ENCODE data around the gene HSPB6.
"Not testable (repeated sequence)": the region's sequence is repeated elsewhere in the genome, so short reads cannot be mapped to it uniquely, and the experiment has no call there.

HSPB6 gene

DNA sequence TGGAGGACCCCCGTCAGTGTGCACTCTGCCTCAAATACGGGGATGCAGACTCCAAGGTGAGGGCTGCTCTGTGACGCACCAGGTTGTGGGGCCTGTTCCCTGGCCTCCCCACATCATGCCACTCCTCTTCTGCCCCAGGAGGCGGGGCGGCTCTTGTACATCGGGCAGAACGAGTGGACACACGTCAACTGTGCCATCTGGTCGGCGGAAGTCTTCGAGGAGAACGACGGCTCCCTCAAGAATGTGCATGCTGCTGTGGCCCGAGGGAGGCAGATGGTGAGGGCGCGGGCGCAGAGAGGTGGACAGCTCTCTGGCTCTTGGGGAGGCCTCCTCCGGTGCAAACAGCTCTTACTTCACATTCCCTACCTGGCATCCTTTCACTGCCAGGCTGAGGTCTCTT, 27.8 kb downstream of the HSPB6 start:
- DNase-seq = no peak

DNA sequence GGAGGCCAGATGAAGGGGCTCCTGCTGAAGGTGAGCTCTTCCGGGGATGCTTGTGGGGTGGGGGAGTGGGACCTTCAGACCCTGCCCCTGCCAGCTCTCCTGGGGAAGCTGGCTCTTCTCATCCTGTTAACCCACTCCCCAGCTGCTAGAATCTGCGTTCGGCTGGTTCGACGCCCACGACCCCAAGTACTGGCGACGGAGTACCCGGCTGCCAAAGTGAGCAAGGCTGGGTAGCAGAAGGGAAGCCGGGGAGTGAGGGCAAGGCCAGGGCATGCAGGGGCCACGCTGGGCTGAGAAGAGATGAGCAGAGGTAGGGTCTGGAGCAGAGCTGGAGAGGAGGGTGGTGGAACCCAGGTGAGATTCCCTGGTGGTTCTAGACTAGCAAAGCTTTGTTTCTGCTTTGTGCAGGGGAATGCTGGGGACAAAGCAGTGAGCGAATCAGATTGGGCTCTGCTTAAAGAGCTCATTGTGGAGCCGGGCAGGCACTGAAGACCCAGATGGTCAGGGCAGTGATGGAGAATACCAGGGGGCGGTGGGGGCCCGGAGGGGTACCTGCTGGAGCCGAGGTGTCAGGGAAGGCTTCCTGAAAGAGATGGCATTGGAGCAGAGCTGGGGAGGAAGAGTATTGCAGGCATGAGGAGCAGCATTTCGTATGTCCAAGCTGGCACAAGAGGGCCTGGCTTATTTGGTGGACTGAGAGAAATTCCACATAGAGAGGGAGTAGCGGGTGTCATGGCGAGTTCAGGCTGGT, 28.7 kb downstream of the HSPB6 start:
- DNase-seq = no peak

DNA sequence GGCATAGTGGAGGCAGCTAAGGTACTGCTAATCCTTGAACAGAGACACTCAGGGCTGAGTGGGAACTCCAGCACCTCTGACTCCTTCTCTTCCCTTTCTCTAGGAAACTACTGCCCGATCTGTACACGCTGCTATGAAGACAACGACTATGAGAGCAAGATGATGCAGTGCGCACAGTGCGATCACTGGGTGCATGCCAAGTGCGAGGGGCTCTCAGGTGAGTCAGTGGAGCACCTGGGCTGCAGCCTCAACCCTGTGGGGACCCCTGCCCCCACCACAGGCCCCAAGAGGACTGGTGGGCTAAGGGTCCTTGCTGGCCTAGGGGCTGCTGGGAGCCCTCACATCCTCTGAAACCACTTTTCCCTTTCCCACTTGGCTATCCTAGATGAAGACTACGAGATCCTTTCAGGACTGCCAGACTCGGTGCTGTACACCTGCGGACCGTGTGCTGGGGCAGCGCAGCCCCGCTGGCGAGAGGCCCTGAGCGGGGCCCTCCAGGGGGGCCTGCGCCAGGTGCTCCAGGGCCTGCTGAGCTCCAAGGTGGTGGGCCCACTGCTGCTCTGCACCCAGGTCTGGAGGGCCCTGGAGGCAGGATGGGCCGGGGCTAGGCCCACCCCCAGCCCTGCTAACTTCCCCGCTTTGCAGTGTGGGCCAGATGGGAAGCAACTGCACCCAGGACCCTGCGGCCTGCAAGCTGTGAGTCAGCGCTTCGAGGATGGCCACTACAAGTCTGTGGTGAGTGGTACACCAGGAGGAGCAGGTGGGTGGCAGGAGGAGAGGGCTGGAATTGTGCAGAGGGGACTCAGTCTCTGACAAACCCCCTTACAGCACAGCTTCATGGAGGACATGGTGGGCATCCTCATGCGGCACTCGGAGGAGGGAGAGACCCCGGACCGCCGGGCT, 29.5 kb downstream of the HSPB6 start:
- no peak for DNase-seq

DNA sequence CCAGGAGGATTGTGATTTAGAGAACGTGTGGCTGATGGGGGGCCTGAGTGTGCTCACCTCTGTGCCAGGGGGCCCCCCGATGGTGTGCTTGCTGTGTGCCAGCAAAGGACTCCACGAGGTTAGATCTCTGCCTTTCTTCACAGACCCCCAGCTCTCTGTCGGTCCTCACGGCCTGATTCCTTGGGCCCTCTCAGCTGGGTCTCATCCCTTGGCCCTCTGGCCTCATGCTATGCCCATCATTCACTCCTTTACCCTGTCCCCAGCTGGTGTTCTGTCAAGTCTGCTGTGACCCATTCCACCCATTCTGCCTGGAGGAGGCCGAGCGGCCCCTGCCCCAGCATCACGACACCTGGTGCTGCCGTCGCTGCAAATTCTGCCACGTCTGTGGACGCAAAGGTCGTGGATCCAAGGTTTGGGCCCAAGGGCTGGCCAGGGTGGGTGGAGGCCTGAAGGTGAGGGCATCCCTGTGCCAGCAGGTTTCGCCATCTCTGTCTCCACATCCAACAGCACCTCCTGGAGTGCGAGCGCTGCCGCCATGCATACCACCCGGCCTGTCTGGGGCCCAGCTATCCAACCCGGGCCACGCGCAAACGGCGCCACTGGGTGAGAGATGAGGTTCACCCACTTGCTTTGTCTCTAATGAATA, 31.5 kb downstream of the HSPB6 start:
- DNase-seq = no peak

DNA sequence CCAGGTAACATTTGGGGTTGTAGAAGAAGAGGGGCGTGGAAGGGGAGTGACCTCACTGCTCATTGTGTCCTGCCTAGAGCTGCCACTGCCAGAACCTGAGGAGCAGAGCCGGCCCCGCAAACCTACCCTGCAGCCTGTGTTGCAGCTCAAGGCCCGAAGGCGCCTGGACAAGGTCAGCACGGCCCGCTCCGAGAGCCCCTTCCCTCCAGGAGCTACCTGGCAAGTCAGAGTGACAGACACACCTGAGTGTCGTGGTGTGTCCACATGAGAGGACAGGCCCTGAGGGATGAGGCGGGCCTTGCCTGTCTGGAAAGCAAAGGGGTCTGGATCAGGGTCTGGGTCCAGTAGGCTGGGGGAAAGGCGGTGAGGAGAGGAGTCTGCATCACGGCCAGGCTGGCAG, 32.3 kb downstream of the HSPB6 start:
- DNase-seq = no peak

DNA sequence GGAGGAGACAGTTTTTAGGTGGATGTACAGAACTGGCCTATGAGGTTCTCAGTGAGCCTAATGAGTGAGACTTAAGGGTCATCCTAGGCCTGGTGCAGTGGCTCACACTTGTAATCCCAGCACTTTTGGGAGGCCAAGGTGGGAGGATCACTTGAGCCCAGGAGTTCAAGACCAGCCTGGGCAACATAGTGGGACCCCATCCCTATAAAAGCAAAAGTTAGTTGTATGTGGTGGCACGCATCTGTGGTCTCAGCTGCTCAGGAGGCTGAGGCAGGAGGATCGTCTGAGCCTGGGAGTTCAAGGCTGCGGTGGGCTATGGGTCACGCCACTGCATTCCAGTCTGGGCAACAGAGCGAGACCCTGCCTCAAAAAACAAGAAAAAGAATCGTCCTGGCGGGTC, 32.7 kb downstream of the HSPB6 start:
- not testable (repeated sequence) for DNase-seq

DNA sequence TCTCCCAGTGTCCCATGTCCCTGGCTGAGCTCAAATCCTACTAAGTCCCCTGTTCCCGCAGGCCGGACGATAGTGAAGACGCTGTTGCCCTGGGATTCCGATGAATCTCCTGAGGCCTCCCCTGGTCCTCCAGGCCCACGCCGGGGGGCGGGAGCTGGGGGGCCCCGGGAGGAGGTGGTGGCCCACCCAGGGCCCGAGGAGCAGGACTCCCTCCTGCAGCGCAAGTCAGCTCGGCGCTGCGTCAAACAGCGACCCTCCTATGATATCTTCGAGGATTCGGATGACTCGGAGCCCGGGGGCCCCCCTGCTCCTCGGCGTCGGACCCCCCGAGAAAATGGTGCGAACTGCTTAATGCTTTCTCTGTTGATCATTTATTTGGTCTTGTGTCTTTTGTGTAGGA, 33.2 kb downstream of the HSPB6 start:
- DNase-seq = no peak

DNA sequence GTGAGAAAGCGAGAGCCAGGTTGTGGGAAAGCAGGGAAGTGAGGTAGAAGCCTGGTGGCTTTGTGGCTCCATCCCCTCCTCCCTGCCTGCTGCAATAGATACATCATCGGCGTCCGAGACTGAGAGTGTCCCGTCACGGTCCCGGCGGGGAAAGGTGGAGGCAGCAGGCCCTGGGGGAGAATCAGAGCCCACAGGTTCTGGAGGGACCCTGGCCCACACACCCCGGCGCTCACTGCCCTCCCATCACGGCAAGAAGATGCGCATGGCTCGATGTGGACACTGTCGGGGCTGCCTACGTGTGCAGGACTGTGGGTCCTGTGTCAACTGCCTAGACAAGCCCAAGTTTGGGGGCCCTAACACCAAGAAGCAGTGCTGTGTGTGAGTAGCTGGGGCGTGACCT, 33.9 kb downstream of the HSPB6 start:
- DNase-seq = no peak

DNA sequence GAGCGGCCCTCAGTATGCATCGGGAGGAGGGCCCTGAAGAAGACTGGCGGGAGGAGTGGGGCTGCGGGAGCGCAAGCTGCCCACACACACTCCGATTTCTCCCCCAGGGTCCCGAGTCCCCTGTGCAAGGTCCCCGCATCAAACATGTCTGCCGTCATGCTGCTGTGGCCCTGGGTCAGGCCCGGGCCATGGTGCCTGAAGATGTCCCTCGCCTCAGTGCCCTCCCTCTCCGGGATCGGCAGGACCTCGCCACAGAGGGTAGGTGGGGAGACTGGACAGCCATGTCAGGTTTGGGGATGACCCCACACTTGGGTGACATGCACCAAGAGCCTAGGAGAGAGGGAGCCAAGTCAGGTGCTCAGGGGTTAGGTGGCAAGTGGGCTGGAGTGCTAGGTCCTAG, 34.4 kb downstream of the HSPB6 start:
- DNase-seq = no peak

DNA sequence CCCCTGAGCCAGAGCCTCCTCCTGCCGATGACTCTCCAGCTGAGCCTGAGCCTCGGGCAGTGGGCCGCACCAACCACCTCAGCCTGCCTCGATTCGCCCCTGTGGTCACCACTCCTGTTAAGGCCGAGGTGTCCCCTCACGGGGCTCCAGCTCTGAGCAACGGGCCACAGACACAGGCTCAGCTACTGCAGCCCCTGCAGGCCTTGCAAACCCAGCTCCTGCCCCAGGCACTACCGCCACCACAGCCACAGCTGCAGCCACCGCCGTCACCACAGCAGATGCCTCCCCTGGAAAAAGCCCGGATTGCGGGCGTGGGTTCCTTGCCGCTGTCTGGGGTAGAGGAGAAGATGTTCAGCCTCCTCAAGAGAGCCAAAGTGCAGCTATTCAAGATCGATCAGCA, 35.5 kb downstream of the HSPB6 start:
- no peak for DNase-seq

DNA sequence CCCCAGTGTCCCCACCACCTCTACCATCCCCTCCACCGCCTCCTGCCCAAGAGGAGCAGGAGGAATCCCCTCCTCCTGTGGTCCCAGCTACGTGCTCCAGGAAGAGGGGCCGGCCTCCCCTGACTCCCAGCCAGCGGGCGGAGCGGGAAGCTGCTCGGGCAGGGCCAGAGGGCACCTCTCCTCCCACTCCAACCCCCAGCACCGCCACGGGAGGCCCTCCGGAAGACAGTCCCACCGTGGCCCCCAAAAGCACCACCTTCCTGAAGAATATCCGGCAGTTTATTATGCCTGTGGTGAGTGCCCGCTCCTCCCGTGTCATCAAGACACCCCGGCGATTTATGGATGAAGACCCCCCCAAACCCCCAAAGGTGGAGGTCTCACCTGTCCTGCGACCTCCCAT, 36.2 kb downstream of the HSPB6 start:
- no peak for DNase-seq

DNA sequence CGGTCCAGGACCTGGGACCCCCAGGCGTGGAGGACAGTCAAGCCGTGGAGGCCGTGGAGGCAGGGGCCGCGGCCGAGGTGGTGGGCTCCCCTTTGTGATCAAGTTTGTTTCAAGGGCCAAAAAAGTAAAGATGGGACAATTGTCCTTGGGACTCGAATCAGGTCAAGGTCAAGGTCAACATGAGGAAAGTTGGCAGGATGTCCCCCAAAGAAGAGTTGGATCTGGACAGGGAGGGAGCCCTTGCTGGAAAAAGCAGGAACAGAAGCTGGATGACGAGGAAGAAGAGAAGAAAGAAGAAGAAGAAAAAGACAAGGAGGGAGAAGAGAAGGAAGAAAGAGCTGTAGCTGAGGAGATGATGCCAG, 36.7 kb downstream of the HSPB6 start:
- DNase-seq = no peak

DNA sequence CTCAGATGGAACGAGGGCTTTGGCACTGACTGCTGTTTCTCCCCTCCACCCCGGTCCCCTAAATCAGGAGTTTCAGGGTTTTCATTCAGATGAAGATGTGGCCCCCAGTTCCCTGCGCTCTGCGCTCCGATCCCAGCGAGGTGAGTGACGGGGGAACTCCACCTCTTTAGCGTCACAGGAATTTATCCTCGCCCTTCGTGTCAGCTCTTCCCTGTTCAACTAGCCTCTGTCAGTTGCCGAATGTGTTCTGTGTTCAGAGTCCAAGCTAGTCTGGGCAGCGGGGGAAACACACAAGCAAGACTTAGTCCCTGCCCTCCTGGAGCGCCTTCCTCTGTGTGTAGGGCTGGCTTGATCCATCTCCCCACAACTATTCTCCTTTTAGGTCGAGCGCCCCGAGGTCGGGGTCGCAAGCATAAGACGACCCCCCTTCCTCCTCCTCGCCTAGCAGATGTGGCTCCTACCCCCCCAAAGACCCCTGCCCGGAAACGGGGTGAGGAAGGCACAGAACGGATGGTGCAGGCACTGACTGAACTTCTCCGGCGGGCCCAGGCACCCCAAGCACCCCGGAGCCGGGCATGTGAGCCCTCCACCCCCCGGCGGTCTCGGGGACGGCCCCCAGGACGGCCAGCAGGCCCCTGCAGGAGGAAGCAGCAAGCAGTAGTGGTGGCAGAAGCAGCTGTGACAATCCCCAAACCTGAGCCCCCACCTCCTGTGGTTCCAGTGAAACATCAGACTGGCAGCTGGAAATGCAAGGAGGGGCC, 37.2 kb downstream of the HSPB6 start:
- no peak for DNase-seq

DNA sequence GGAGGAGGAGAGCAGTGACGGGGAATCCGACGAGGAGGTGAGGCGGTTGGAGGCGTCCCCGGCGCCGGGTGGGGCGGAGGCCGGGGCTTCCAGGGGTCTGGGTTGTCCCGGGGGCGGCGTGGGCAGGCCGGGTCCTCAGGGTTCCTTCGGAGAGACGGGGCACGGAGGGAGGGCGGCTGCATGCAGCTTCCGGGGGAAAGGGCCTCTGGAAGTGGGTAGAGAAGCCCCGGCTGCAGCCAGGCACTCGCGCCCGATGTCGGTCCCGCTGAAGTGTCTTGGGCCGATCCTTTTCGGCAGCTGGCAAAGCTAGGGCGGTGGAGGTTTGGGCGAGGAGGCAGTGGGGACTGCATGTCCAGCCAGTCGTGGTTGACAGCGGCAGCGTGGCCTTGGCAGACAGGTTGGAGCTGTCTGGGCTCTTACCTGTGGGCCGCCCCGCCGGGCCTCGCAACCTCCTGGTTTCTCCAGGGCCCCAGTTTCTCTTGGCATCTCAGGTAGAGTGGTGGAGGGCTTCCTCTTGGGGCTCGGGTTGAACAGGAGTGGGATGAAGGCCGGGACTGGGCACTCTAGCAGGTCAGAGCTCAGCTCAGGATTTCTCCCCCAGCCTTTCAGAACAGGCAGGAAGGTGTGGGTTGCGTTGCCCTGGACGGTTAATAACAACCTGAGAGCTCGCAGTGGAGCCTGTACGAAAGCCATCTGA, 38.3 kb downstream of the HSPB6 start:
- peak; percentile 46 for DNase-seq

DNA sequence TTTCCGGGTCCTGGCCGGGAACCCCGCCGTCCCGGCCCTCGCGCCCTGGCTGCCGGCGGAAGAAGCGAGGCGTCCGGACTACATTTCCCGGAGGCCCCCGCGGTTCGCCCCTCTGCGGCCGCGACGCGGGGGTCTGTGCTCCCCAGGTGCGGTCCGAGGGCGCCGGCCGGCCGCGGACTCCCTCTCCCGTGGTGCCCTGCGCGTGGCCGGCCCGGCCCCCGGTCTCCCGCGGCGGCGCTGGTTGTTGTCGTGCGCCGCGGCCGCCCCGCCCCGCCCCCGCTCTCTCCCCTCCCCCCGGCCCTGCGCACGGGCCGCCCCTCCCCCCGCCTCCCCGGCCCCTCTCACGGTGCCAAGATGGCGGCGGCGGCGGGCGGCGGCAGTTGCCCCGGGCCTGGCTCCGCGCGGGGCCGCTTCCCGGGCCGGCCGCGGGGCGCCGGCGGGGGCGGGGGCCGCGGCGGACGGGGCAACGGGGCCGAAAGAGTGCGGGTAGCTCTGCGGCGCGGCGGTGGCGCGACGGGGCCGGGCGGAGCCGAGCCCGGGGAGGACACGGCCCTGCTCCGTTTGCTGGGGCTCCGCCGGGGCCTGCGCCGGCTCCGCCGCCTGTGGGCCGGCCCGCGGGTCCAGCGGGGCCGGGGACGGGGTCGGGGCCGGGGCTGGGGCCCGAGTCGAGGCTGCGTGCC, 39.0 kb downstream of the HSPB6 start, which contains the start of gene KMT2B:
TSS of gene KMT2B (plus strand) at position 339 of the 680 bp plus-strand sequence. CDS start at position 355, 16 bp downstream.
- DNase-seq = no peak

DNA sequence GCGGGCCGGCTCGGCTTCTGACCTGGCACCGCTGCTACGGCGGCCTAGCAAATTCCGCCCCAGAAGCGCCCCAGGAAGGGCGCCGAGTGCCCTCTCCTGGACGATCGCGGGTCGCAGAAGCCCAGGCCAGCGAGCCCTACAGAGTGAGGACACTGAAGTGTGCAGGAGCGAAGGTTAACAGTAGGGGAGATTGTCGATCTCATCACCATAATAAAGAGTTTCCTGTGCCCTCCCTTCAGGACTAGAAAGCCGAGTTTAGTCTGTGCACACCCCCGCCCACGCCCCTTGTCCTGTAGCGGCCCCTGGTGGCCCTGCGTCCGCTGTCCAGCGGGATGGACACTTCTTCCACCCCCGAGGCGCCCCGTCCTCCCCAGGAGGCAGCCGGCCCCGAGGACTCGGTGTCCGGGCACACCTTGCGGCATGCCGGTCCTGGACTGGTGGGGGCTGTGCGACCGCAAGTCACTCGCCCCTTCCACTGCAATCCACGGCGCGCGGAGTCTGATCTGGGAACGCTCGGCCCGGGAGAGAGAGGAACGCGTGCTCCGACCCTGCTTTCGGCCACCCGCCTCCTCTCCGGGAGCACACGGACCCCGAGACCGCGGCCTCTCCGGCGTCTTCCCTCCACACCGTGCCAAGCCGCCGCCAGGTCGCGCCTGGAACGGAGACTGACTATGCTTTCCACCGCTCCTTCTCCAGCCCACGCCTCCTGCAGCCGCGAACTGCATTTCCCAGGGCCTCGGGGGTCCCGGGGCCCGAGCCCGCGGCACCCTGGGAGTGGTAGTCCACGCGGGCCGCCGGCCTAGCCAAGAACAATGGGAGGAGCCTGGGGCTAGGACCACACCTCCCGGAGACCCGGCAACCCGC, 39.8 kb downstream of the HSPB6 start:
- DNase-seq = peak; percentile 94

DNA sequence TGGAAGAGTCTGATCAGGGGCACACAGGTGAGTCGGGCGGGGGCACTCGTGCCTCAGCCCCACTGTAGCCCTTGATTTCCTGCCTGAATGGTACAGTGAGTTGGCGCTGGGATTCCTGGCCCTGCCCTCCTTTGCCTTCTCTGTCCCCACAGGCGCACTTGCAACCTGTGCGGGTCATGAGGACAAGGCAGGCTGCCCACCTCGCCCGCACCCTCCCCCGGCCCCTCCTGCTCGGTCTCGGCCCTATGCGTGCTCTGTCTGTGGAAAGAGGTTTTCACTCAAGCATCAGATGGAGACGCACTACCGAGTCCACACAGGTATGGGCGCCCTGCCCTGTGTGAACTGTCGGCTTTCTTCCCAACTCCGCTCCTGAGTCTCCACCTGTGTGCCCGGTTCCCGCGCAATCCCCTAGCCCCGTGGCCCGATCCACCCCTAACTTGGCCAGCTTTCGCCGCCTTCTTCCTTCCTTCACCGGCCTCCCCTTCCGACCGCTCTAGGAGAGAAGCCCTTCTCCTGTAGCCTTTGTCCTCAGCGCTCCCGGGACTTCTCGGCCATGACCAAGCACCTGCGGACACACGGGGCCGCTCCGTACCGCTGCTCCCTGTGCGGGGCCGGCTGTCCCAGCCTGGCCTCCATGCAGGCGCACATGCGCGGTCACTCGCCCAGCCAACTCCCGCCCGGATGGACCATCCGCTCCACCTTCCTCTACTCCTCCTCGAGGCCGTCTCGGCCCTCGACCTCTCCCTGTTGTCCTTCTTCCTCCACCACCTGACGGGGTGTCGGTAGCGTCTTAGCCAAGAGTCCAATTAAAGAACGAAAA, 40.6 kb downstream of the HSPB6 start:
- peak; percentile 62 for DNase-seq

DNA sequence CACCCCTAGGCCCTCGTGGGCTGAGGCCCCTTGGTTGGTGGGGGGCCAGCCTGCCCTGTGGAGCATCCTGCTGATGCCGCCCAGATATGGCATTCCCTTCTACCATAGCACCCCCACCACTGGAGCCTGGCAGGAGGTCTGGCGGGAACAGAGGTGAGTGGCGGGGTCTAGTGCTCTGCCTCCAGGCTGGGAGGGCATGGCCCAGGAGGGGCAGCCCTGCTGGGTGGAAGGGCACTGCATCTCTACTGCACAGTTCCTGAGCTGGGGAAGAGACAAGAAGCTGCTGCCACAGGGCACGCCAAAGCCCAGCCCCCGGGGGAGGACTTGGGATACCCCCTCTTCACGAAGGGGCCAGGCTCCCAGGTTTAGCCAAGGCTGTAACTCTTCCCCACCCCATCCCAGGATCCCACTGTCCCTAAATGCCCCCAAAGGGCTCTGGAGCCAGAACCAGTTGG, 41.4 kb downstream of the HSPB6 start:
- DNase-seq = no peak

DNA sequence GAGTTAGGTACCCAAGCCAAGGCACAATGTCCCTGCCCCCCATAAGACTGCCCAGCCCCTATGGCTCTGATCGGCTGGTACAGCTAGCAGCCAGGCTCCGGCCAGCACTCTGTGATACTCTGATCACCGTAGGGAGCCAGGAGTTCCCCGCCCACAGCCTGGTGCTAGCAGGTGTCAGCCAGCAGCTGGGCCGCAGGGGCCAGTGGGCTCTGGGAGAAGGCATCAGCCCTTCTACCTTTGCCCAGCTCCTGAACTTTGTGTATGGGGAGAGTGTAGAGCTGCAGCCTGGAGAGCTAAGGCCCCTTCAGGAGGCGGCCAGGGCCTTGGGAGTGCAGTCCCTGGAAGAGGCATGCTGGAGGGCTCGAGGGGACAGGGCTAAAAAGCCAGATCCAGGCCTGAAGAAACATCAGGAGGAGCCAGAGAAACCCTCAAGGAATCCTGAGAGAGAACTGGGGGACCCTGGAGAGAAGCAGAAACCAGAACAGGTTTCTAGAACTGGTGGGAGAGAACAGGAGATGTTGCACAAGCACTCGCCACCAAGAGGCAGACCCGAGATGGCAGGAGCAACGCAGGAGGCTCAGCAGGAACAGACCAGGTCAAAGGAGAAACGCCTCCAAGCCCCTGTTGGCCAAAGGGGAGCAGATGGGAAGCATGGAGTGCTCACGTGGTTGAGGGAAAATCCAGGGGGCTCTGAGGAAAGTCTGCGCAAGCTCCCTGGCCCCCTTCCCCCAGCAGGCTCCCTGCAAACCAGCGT, 42.1 kb downstream of the HSPB6 start:
- DNase-seq = peak; percentile 39
